Gastrocnemius medialis (tissue), 4 donors: ENCODE results near the gene CCDC13.
"Not testable (repeated sequence)": the region's sequence is repeated elsewhere in the genome, so short reads cannot be mapped to it uniquely, and the experiment has no call there.

Experiments
- CTCF ChIP-seq, 5 experiments: fragments of 450-650 bp in 3 of 5; fragments of 200-600 bp in 2 of 5; sonication (generic) in 2 of 5; IDR thresholded peaks in 4 of 5; conservative IDR thresholded peaks in 1 of 5; 1 replicate in 4 of 5; 2 replicates in 1 of 5; pipeline ENCODE4 v1.5.1; 2016 to 2019; ENCODE audit warnings: antibody characterized with exemption in 5 of 5, mild to moderate bottlenecking in 3 of 5, moderate library complexity in 3 of 5
- POLR2A ChIP-seq, 2 donors: fragments of 450-650 bp; IDR thresholded peaks; one replicate each; pipeline ENCODE4 v1.6.1; 2017; ENCODE audit warnings: antibody characterized with exemption in 2 of 2, mild to moderate bottlenecking in 2 of 2, moderate library complexity in 2 of 2

GRCh38 chr3:42811118-42811883 lies 38.2 kb upstream of the CCDC13 start:
- not testable (repeated sequence) for TF ChIP-seq CTCF (IDR thresholded peaks at IDR 0.05 in 4 of 5, conservative IDR thresholded peaks at IDR 0.05 in 1 of 5); POLR2A (IDR thresholded peaks at IDR 0.05)
